Measurements from ENCODE around the gene MACROD1. TPM values are rescaled to one million over a fixed set of nuclear protein-coding genes. Genes with fewer than 3 reads are reported as not detected.

The MACROD1 gene
- total and polyA plus RNA-seq, 12 donors, result 77.6 to 497 (median 115) TPM

- intact Hi-C loops (cut with DNase I), result no loop called here
- H3K27ac ChIP-seq, result no peak overlapping the region
- WGBS, 2 donors, result 90% methylated on average over 5 of the region's 5 CpGs
- no peak for TF ChIP-seq CTCF (IDR thresholded peaks at IDR 0.05)
- ATAC-seq, result no peak
- H3K36me3 ChIP-seq, result peaks cover 0 to 39% (median 16%) of the 10 kb centered on the region in 9 donors
- H3K4me3 ChIP-seq, result no peak overlapping the region
- H3K27me3 ChIP-seq, result no peaks in the 10 kb centered on the region
- peaks cover 0 to 7% (median 0%) of the 10 kb centered on the region in 9 donors for H3K4me1 ChIP-seq
- DNase-seq, result no peak
- H3K9me3 ChIP-seq, result no peaks in the 10 kb centered on the region
Measured at GRCh38 chr11:63958008-63958407, 207.9 kb downstream of the MACROD1 start.

GRCh38 chr11:63952570-63952969 is 213.3 kb downstream of the MACROD1 start:
- no peak for TF ChIP-seq CTCF (IDR thresholded peaks at IDR 0.05)
- DNase-seq (no peak), ATAC-seq (peak in 1 of 8 donors; percentile 38)
- Histone ChIP-seq H3K4me3 (no peak overlapping the region), H3K36me3 (peaks cover 0 to 79% (median 27%) of the 10 kb centered on the region in 9 donors), H3K9me3 (no peaks in the 10 kb centered on the region), H3K27ac (peak overlapping the region in 1 of 10 donors; percentile 41), H3K27me3 (no peaks in the 10 kb centered on the region), H3K4me1 (peaks cover 0 to 4% (median 0%) of the 10 kb centered on the region in 9 donors)
- intact Hi-C loops (cut with DNase I), result no loop called here
- 95 to 98% methylated on average over 4 of the region's 4 CpGs for WGBS, 2 donors

- Histone ChIP-seq H3K27me3 (no peaks in the 10 kb centered on the region), H3K27ac (peak overlapping the region in 1 of 10 donors; percentile 41), H3K36me3 (peaks cover 0 to 83% (median 27%) of the 10 kb centered on the region in 9 donors), H3K9me3 (no peaks in the 10 kb centered on the region), H3K4me3 (no peak overlapping the region), H3K4me1 (no peaks in the 10 kb centered on the region)
- intact Hi-C loops (cut with DNase I), result no loop called here
- ATAC-seq, result no peak
- no peak for DNase-seq
- 82 to 83% methylated on average over 20 of the region's 20 CpGs for WGBS, 2 donors
- no peak for TF ChIP-seq CTCF (IDR thresholded peaks at IDR 0.05)
Measured at GRCh38 chr11:63951779-63952536, 214.0 kb downstream of the MACROD1 start.

Other genes starting within 250 kb of the MACROD1 start
- gene RCOR2, start 248.9 kb downstream of the MACROD1 start, total RNA-seq, result 1 to 10 TPM; 1.1 to 8.4 (median 5.0) TPM
- gene RCOR2, start 248.9 kb downstream of the MACROD1 start, polyA plus RNA-seq, result 1 to 10 TPM; 4.4 to 5.4 TPM
- 10 to 100 TPM; 13.0 to 26.4 (median 19.7) TPM for gene NAA40, start 227.1 kb downstream of the MACROD1 start, total RNA-seq
- gene NAA40, start 227.1 kb downstream of the MACROD1 start, polyA plus RNA-seq, result 10 to 100 TPM; 13.9 to 38.8 TPM
- 1,000 to 10,000 TPM in 6 of 10 donors, 100 to 1,000 TPM in 4; 868 to 1,274 (median 1,041) TPM for gene COX8A, start 191.5 kb downstream of the MACROD1 start, total RNA-seq
- gene COX8A, start 191.5 kb downstream of the MACROD1 start, polyA plus RNA-seq, result 1,000 to 10,000 TPM; 1,312 to 2,481 TPM
- gene OTUB1, start 179.7 kb downstream of the MACROD1 start, total RNA-seq, result 10 to 100 TPM; 47.0 to 58.2 (median 49.8) TPM
- gene OTUB1, start 179.7 kb downstream of the MACROD1 start, polyA plus RNA-seq, result 10 to 100 TPM; 34.9 to 87.0 TPM
- gene FLRT1, start 130.2 kb downstream of the MACROD1 start, total RNA-seq, result under 1 TPM; 0.17 to 0.83 (median 0.39) TPM
- gene FLRT1, start 130.2 kb downstream of the MACROD1 start, polyA plus RNA-seq, result under 1 TPM; 0.22 to 0.44 TPM
- 100 to 1,000 TPM in 1 of 10 donors, 10 to 100 TPM in 9; 67.4 to 105 (median 87.9) TPM for gene STIP1, start 20.1 kb upstream of the MACROD1 start, total RNA-seq
- gene STIP1, start 20.1 kb upstream of the MACROD1 start, polyA plus RNA-seq, result 100 to 1,000 TPM in 1 of 2 donors, 10 to 100 TPM in 1; 55.3 to 144 TPM
- 10 to 100 TPM in 1 of 10 donors, 1 to 10 TPM in 9; 2.3 to 30.8 (median 5.4) TPM for gene FERMT3, start 40.6 kb upstream of the MACROD1 start, total RNA-seq
- gene FERMT3, start 40.6 kb upstream of the MACROD1 start, polyA plus RNA-seq, result 1 to 10 TPM; 7.5 to 9.2 TPM
- 10 to 100 TPM; 50.5 to 81.7 (median 61.4) TPM for gene TRPT1, start 60.1 kb upstream of the MACROD1 start, total RNA-seq
- gene TRPT1, start 60.1 kb upstream of the MACROD1 start, polyA plus RNA-seq, result 100 to 1,000 TPM in 1 of 2 donors, 10 to 100 TPM in 1; 87.2 to 188 TPM
- 10 to 100 TPM; 57.3 to 85.6 (median 71.0) TPM for gene NUDT22, start 60.2 kb upstream of the MACROD1 start, total RNA-seq
- gene NUDT22, start 60.2 kb upstream of the MACROD1 start, polyA plus RNA-seq, result 10 to 100 TPM; 93.0 to 95.2 TPM
- gene DNAJC4, start 64.4 kb upstream of the MACROD1 start, total RNA-seq, result 10 to 100 TPM; 46.6 to 64.7 (median 52.0) TPM
- 100 to 1,000 TPM in 1 of 2 donors, 10 to 100 TPM in 1; 48.0 to 173 TPM for gene DNAJC4, start 64.4 kb upstream of the MACROD1 start, polyA plus RNA-seq
- 100 to 1,000 TPM; 245 to 353 (median 277) TPM for gene VEGFB, start 68.5 kb upstream of the MACROD1 start, total RNA-seq
- 100 to 1,000 TPM; 158 to 291 TPM for gene VEGFB, start 68.5 kb upstream of the MACROD1 start, polyA plus RNA-seq
- gene FKBP2, start 75.0 kb upstream of the MACROD1 start, total RNA-seq, result 10 to 100 TPM; 40.2 to 82.0 (median 45.9) TPM
- gene FKBP2, start 75.0 kb upstream of the MACROD1 start, polyA plus RNA-seq, result 100 to 1,000 TPM; 376 to 404 TPM
- 100 to 1,000 TPM in 4 of 10 donors, 10 to 100 TPM in 6; 52.4 to 194 (median 77.2) TPM for gene PPP1R14B, start 80.8 kb upstream of the MACROD1 start, total RNA-seq
- 100 to 1,000 TPM; 229 to 331 TPM for gene PPP1R14B, start 80.8 kb upstream of the MACROD1 start, polyA plus RNA-seq
- gene PLCB3, start 85.4 kb upstream of the MACROD1 start, total RNA-seq, result 10 to 100 TPM in 3 of 10 donors, 1 to 10 TPM in 7; 5.8 to 13.3 (median 8.7) TPM
- 10 to 100 TPM in 1 of 2 donors, 1 to 10 TPM in 1; 9.5 to 13.1 TPM for gene PLCB3, start 85.4 kb upstream of the MACROD1 start, polyA plus RNA-seq
- gene BAD, start 118.6 kb upstream of the MACROD1 start, total RNA-seq, result 100 to 1,000 TPM in 1 of 10 donors, 10 to 100 TPM in 9; 40.7 to 106 (median 52.2) TPM
- gene BAD, start 118.6 kb upstream of the MACROD1 start, polyA plus RNA-seq, result 100 to 1,000 TPM in 1 of 2 donors, 10 to 100 TPM in 1; 92.1 to 104 TPM
- 10 to 100 TPM; 16.4 to 43.0 (median 24.3) TPM for gene GPR137, start 119.7 kb upstream of the MACROD1 start, total RNA-seq
- gene GPR137, start 119.7 kb upstream of the MACROD1 start, polyA plus RNA-seq, result 10 to 100 TPM; 18.4 to 31.8 TPM
- gene KCNK4, start 125.2 kb upstream of the MACROD1 start, total RNA-seq, result not detected
- gene KCNK4, start 125.2 kb upstream of the MACROD1 start, polyA plus RNA-seq, result not detected
- not detected for gene CATSPERZ, start 134.2 kb upstream of the MACROD1 start, total RNA-seq
- gene CATSPERZ, start 134.2 kb upstream of the MACROD1 start, polyA plus RNA-seq, result under 1 TPM in 1 of 2 donors, not detected in 1; 0.10 TPM
- gene ESRRA, start 139.4 kb upstream of the MACROD1 start, total RNA-seq, result 100 to 1,000 TPM; 115 to 225 (median 132) TPM
- gene ESRRA, start 139.4 kb upstream of the MACROD1 start, polyA plus RNA-seq, result 100 to 1,000 TPM; 180 TPM
- 100 to 1,000 TPM in 2 of 10 donors, 10 to 100 TPM in 8; 68.7 to 121 (median 90.2) TPM for gene TRMT112, start 151.4 kb upstream of the MACROD1 start, total RNA-seq
- 100 to 1,000 TPM; 182 to 208 TPM for gene TRMT112, start 151.4 kb upstream of the MACROD1 start, polyA plus RNA-seq
- 100 to 1,000 TPM; 264 to 395 (median 288) TPM for gene PRDX5, start 152.0 kb upstream of the MACROD1 start, total RNA-seq
- gene PRDX5, start 152.0 kb upstream of the MACROD1 start, polyA plus RNA-seq, result 100 to 1,000 TPM; 486 to 750 TPM
- gene CCDC88B, start 174.1 kb upstream of the MACROD1 start, total RNA-seq, result 10 to 100 TPM in 1 of 10 donors, 1 to 10 TPM in 9; 4.2 to 13.1 (median 5.6) TPM
- gene CCDC88B, start 174.1 kb upstream of the MACROD1 start, polyA plus RNA-seq, result 10 to 100 TPM; 10.5 to 42.7 TPM
- 10 to 100 TPM; 10.7 to 21.9 (median 12.8) TPM for gene RPS6KA4, start 193.0 kb upstream of the MACROD1 start, total RNA-seq
- gene RPS6KA4, start 193.0 kb upstream of the MACROD1 start, polyA plus RNA-seq, result 10 to 100 TPM; 17.4 to 18.8 TPM